Measurements from ENCODE around the gene DEPDC5. TPM values are rescaled to one million over a fixed set of nuclear protein-coding genes. Genes with fewer than 3 reads are reported as not detected.
"Not testable (repeated sequence)": the region's sequence is repeated elsewhere in the genome, so short reads cannot be mapped to it uniquely, and the experiment has no call there.

Gene DEPDC5
- 32.6 TPM for total RNA-seq (ENCODE audit: unreplicated experiment)
- long read RNA-seq, partial matches to known transcripts, result 3 of 5 reads
- long read RNA-seq, other reads (novel, unspliced or antisense), result 0 of 5 reads

DNA sequence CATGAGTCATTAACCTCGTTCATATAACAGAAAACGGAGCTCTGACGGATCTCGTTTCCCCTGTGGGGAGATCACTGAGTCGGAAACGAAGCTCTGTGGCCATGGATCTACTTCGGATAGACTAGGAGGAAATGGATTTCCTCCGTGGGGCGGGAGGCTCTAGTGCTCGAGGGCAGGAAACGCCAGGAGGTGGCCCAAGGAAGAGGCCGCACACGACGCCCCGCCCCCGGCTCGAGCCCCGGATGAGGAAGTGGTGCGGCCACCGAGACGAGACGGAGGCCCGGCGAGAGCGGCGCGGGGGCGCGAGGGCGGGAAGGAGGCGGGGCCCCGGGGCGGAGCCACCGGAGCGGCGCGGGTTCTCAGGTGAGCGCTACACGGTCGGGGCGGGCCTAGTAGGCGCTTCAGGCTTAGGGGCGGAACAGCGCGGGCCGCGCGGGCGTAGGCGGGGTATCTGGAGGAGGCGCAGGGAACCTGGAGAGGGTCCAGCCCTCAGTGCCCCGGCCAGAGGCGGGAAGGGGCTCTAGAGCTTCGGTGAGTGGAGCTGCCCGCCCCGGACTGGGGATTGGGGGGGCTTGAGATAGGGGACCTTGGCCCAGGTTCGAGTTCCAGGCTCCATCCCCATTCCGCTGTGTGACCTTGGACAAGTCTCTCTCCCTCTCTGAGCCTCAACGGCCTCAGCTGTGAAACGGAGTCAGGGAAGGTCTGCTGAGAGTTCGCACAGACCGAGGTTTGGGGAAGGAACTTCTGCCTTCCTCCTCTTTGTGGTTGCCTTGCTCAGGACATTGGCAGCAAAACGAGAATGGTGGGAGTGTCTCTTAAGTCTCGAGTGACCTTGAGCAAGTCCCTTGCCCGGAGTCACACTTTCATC lies at the start of gene DEPDC5:
Gene DEPDC5, plus strand, starts transcription at position 386 of the 868 bp plus-strand sequence. CDS start 903 bp downstream, outside the sequence.
- peak within 1 kb of the TSS; percentile 100 for H3K27ac Mint-ChIP-seq (ENCODE audit: unreplicated experiment)
- H3K4me1 Mint-ChIP-seq (ENCODE audit: unreplicated experiment), result peaks cover 29% of the 10 kb centered on the region
- peaks cover 8% of the 10 kb centered on the region for H3K36me3 Mint-ChIP-seq (ENCODE audit: low read depth, unreplicated experiment)
- peak; percentile 97 for DNase-seq (ENCODE audit: low spot score)
- no peaks in the 10 kb centered on the region for H3K9me3 Mint-ChIP-seq (ENCODE audit: unreplicated experiment)
- TF ChIP-seq, protein P1, sequence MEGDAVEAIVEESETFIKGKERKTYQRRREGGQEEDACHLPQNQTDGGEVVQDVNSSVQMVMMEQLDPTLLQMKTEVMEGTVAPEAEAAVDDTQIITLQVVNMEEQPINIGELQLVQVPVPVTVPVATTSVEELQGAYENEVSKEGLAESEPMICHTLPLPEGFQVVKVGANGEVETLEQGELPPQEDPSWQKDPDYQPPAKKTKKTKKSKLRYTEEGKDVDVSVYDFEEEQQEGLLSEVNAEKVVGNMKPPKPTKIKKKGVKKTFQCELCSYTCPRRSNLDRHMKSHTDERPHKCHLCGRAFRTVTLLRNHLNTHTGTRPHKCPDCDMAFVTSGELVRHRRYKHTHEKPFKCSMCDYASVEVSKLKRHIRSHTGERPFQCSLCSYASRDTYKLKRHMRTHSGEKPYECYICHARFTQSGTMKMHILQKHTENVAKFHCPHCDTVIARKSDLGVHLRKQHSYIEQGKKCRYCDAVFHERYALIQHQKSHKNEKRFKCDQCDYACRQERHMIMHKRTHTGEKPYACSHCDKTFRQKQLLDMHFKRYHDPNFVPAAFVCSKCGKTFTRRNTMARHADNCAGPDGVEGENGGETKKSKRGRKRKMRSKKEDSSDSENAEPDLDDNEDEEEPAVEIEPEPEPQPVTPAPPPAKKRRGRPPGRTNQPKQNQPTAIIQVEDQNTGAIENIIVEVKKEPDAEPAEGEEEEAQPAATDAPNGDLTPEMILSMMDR (IDR thresholded peaks at IDR 0.05; ENCODE audit: unreplicated experiment), result no peak
- H3K4me3 Mint-ChIP-seq (ENCODE audit: unreplicated experiment), result peak within 1 kb of the TSS; percentile 93
- peaks cover 4% of the 10 kb centered on the region for H3K27me3 Mint-ChIP-seq (ENCODE audit: unreplicated experiment)

DNA sequence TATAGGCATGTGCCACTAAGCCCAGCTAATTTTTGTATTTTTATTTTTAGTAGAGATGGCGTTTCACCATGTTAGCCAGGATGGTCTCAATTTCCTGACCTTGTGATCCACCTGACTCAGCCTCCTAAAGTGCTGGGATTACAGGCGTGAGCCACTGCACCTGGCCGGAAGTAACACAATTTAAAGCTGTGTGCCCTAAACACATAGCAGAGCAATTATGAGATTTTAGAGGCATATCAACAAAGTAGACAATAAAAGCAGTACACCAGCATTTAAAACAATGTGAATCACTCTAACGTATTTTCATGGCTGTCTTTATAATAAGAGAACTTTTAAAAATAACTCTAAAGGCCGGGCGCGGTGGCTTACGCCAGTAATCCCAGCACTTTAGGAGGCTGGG lies 46.3 kb upstream of the DEPDC5 start:
- H3K36me3 Mint-ChIP-seq (ENCODE audit: low read depth, unreplicated experiment), result peaks cover 32% of the 10 kb centered on the region
- H3K27me3 Mint-ChIP-seq (ENCODE audit: unreplicated experiment), result no peaks in the 10 kb centered on the region
- no peaks in the 10 kb centered on the region for H3K9me3 Mint-ChIP-seq (ENCODE audit: unreplicated experiment)
- H3K27ac Mint-ChIP-seq (ENCODE audit: unreplicated experiment), result no peak overlapping the region
- H3K4me1 Mint-ChIP-seq (ENCODE audit: unreplicated experiment), result no peaks in the 10 kb centered on the region
- H3K4me3 Mint-ChIP-seq (ENCODE audit: unreplicated experiment), result no peak overlapping the region
- TF ChIP-seq, protein P1 (IDR thresholded peaks at IDR 0.05; ENCODE audit: unreplicated experiment), result no peak
- DNase-seq (ENCODE audit: low spot score), result no peak

DNA sequence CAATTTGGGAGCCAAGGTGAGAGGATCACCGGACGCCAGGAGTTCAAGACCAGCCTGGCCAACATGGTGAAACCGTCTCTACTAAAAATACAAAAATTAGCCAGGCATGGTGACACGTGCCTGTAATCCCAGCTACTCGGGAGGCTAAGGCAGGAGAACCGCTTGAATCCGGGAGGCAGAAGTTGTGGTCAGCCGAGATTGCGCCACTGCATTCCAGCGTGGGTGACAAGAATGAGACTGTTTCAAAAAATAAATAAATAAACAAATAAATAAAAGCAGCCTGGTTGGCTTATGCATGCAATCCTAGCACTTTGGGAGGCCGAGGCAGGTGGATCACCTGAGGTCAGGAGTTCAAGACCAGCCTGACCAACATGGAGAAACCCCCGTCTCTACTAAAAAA lies 42.6 kb upstream of the DEPDC5 start:
- not testable (repeated sequence) for DNase-seq (ENCODE audit: low spot score); H3K9me3 Mint-ChIP-seq (ENCODE audit: unreplicated experiment); H3K4me3 Mint-ChIP-seq (ENCODE audit: unreplicated experiment); H3K27ac Mint-ChIP-seq (ENCODE audit: unreplicated experiment); H3K27me3 Mint-ChIP-seq (ENCODE audit: unreplicated experiment)
- H3K4me1 Mint-ChIP-seq (ENCODE audit: unreplicated experiment), result peaks cover 21% of the 10 kb centered on the region
- H3K36me3 Mint-ChIP-seq (ENCODE audit: low read depth, unreplicated experiment), result peaks cover 36% of the 10 kb centered on the region

DNA sequence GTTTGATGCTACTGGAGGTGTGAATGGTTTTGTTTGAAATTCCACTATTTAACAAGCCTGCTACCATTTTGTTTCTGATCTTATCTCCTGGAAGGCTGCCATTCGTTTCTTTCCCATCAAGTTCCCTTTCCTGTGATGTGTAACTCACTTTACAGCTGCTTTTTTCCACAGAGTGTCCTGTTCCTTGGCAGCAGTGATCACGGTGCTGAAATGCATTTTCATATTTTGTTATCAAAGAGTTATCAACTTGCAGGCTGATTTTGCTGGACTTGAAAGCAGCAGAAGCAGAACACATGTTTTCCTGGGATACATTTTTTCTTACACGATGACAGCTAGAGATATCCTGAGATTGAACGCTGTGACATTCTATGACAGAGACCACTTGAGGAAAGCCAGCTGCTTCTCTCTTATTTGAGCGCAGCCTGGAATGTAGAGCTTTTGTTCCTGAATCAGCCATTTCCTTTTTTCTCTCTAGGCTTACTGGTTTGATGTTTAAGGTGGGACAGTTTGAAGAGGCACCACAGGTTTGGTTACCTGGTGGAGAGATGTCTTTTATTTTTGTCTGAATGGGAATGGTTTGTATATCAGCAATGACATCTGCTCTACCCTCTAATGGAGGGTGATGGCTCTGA lies 38.6 kb upstream of the DEPDC5 start:
- H3K36me3 Mint-ChIP-seq (ENCODE audit: low read depth, unreplicated experiment), result peaks cover 45% of the 10 kb centered on the region
- DNase-seq (ENCODE audit: low spot score), result no peak
- H3K4me3 Mint-ChIP-seq (ENCODE audit: unreplicated experiment), result peak overlapping the region; percentile 59
- peaks cover 29% of the 10 kb centered on the region for H3K4me1 Mint-ChIP-seq (ENCODE audit: unreplicated experiment)
- no peaks in the 10 kb centered on the region for H3K9me3 Mint-ChIP-seq (ENCODE audit: unreplicated experiment)
- H3K27ac Mint-ChIP-seq (ENCODE audit: unreplicated experiment), result peak overlapping the region; percentile 83
- no peaks in the 10 kb centered on the region for H3K27me3 Mint-ChIP-seq (ENCODE audit: unreplicated experiment)
- TF ChIP-seq, protein P1 (IDR thresholded peaks at IDR 0.05; ENCODE audit: unreplicated experiment), result no peak

DNA sequence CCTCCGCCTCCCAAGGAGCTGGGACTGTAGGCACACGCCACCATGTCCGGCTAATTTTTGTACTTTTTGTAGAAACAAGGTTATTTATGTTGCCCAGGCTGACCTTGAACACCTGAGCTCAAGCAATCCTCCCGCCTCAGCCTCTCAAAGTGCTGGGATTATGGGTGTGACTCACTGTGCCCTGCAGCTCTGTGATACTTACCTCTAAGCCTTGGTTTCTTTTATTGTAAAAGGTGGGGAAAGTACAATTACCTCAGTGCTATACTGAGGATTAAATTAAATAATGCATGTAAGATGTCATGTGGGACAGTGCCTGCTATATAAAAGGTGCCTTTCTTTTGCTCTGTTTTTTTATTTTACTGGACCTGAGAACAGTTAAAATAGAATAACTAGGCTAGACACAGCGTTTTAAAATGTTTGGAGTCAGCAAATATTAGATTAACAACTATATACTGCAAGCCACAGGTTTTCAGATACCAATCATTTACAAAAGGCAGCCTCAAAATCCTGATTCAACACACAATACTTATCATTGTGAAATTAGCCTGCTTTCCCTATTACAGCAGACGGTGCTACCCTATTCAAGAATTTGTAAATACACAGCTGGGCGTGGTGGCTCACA lies 33.9 kb upstream of the DEPDC5 start:
- no peak overlapping the region for H3K4me3 Mint-ChIP-seq (ENCODE audit: unreplicated experiment)
- TF ChIP-seq, protein P1 (IDR thresholded peaks at IDR 0.05; ENCODE audit: unreplicated experiment), result no peak
- peaks cover 21% of the 10 kb centered on the region for H3K4me1 Mint-ChIP-seq (ENCODE audit: unreplicated experiment)
- H3K27ac Mint-ChIP-seq (ENCODE audit: unreplicated experiment), result no peak overlapping the region
- no peak for DNase-seq (ENCODE audit: low spot score)
- H3K36me3 Mint-ChIP-seq (ENCODE audit: low read depth, unreplicated experiment), result peaks cover 40% of the 10 kb centered on the region
- no peaks in the 10 kb centered on the region for H3K9me3 Mint-ChIP-seq (ENCODE audit: unreplicated experiment)
- no peaks in the 10 kb centered on the region for H3K27me3 Mint-ChIP-seq (ENCODE audit: unreplicated experiment)
